GM15510 (cell line): ENCODE data around the gene GAL3ST2.

ENCODE experiments used
- POLR2A ChIP-seq: IDR thresholded peaks from 3 replicates; pipeline ENCODE4 v1.6.1; 2011; ENCODE audit warnings: borderline replicate concordance; ENCODE audit not compliant: insufficient read length; ENCODE audit errors: extremely low read depth

The GAL3ST2 gene

GRCh38 chr2:241850544-241851324 is 74.1 kb downstream of the GAL3ST2 start:
- no peak for TF ChIP-seq POLR2A

- no peak for TF ChIP-seq POLR2A
Observed at GRCh38 chr2:241851325-241852115, 74.9 kb downstream of the GAL3ST2 start.

DNA sequence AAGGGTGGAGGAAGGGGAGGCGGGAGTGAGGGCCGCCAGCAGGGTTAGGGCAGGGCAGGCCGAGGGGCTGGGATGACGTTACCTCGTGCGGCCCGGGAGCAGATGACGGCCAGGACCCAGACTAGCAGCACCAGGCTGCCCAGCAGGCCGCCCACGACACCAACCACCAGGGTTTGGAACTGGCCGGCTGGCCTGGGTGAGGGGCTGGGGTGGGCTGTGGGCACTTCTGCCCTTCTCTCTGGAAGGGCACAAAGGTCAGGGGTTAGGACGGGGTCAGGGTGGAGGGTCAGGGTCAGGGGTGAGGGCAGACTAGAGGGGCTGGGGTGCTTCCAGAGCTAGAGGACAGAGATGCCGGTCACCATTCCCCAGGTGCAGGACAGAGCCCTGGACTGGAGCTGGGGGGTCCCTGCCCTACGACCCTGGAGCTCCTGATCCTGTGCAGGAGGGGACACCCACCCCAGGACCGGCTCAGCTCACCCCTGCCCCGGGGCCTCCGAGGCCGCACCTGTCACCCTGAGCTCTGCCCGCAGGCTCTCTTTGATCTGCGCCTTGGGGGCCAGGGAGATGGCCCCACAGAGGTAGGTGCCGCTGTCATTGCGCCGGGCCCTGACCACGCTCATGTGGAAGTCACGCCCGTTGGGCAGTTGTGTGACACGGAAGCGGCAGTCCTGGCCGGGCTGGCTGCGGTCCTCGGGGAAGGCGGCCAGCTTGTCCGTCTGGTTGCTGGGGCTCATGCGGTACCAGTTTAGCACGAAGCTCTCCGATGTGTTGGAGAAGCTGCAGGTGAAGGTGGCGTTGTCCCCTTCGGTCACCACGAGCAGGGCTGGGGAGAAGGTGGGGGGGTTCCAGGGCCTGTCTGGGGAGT is 75.7 kb downstream of the GAL3ST2 start:
- no peak for TF ChIP-seq POLR2A

DNA sequence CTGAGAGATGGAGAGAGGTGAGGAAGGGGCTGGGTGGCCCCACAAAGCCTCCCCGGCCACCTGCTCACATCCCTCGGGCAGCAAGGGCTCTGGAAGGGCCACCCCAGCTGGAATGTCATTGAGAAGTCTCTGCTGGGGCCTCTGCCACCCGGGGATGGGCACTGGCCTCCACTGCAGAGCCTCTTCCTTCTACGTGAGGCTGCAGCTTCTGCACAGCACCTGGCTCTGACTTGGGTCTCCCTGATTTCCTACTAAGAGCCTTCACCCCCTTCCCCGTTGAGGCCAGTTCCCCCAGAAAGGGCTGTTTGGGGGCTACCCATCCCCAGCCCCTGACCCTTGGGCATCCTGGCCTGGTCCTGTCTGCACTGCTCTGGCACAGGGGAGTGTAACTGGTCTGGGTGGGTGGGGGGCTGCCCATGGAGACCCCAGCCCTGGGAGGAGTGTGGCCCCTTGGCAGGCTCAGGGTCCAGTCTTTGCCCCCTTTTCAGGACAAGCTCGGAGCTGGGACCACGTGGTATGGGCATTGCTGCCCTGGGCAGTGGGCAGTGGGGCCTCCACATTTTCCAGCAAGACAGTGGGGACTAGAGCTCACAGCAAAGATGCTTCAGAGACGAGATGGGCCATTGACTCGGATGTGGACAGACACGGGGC is 76.5 kb downstream of the GAL3ST2 start:
- no peak for TF ChIP-seq POLR2A
